HepG2 (cell line): ENCODE data around the gene IQSEC1. TPM values are rescaled to one million over a fixed set of nuclear protein-coding genes. Genes with fewer than 3 reads are reported as not detected.

Source experiments
- CTCF ChIP-seq: sonication (generic); formaldehyde crosslinking; IDR thresholded peaks from 2 replicates; pipeline ENCODE4 v1.5.0; 2020; ENCODE audit warnings: mild to moderate bottlenecking, missing genetic modification reagents, moderate library complexity
- EEA1 ChIP-seq: sonication (generic); formaldehyde crosslinking; IDR thresholded peaks from 2 replicates; pipeline ENCODE4 v1.5.1; 2020; ENCODE audit warnings: mild to moderate bottlenecking, missing genetic modification reagents, borderline replicate concordance
- GATAD2A ChIP-seq: IDR thresholded peaks from 2 replicates; pipeline ENCODE4 v1.6.1; 2016
- LBX2 ChIP-seq: sonication (generic); formaldehyde crosslinking; IDR thresholded peaks from 2 replicates; pipeline ENCODE4 v1.5.0; 2020; ENCODE audit warnings: missing genetic modification reagents, mild to moderate bottlenecking, borderline replicate concordance
- MAF1 ChIP-seq: sonication (generic); formaldehyde crosslinking; IDR thresholded peaks from 2 replicates; pipeline ENCODE4 v1.5.0; 2020; ENCODE audit warnings: missing genetic modification reagents, borderline replicate concordance
- MAX ChIP-seq: IDR thresholded peaks from 2 replicates; pipeline ENCODE4 v1.6.1; 2012; ENCODE audit warnings: inconsistent platforms
- MEF2D ChIP-seq: sonication (generic); formaldehyde crosslinking; IDR thresholded peaks from 2 replicates; pipeline ENCODE4 v1.5.1; 2020; ENCODE audit warnings: mild to moderate bottlenecking, missing genetic modification reagents
- PAWR ChIP-seq: sonication (generic); formaldehyde crosslinking; IDR thresholded peaks from 2 replicates; pipeline ENCODE4 v1.4.0; 2020; ENCODE audit warnings: missing genetic modification reagents, mild to moderate bottlenecking, borderline replicate concordance
- SALL1 ChIP-seq: sonication (generic); formaldehyde crosslinking; IDR thresholded peaks from 2 replicates; pipeline ENCODE4 v1.8.0; 2022; ENCODE audit warnings: mild to moderate bottlenecking, missing genetic modification reagents
- SKIL ChIP-seq: sonication (generic); formaldehyde crosslinking; IDR thresholded peaks from 2 replicates; pipeline ENCODE4 v1.8.0; 2022; ENCODE audit warnings: missing genetic modification reagents, mild to moderate bottlenecking, moderate library complexity, borderline replicate concordance
- SMYD3 ChIP-seq: sonication (generic); formaldehyde crosslinking; IDR thresholded peaks from 2 replicates; pipeline ENCODE4 v1.8.1; 2023; ENCODE audit warnings: mild to moderate bottlenecking, missing genetic modification reagents
- TFAP4 ChIP-seq: sonication (generic); IDR thresholded peaks from 2 replicates; pipeline ENCODE4 v1.6.1; 2016; ENCODE audit warnings: low read depth, borderline replicate concordance
- ZBTB21 ChIP-seq: sonication (generic); formaldehyde crosslinking; IDR thresholded peaks from 2 replicates; pipeline ENCODE4 v1.4.0; 2020; ENCODE audit warnings: missing genetic modification reagents
- ZBTB37 ChIP-seq: sonication (generic); formaldehyde crosslinking; IDR thresholded peaks from 2 replicates; pipeline ENCODE4 v1.4.0; 2020; ENCODE audit warnings: mild to moderate bottlenecking, missing genetic modification reagents
- ZNF180 ChIP-seq: sonication (generic); formaldehyde crosslinking; IDR thresholded peaks from 2 replicates; pipeline ENCODE4 v1.4.0; 2020; ENCODE audit warnings: low read depth, missing genetic modification reagents, borderline replicate concordance
- ZNF30 ChIP-seq: sonication (generic); formaldehyde crosslinking; IDR thresholded peaks from 2 replicates; pipeline ENCODE4 v1.5.0; 2020; ENCODE audit warnings: mild to moderate bottlenecking, missing genetic modification reagents
- ZNF343 ChIP-seq: sonication (generic); formaldehyde crosslinking; IDR thresholded peaks from 2 replicates; pipeline ENCODE4 v1.4.0; 2020; ENCODE audit warnings: mild to moderate bottlenecking, missing genetic modification reagents
- ZNF558 ChIP-seq: sonication (generic); formaldehyde crosslinking; IDR thresholded peaks from 2 replicates; pipeline ENCODE4 v1.9.0; 2022; ENCODE audit warnings: mild to moderate bottlenecking, missing genetic modification reagents, borderline replicate concordance
- ZNF614 ChIP-seq: IDR thresholded peaks from 2 replicates; pipeline ENCODE4 v1.6.1; 2018; ENCODE audit warnings: missing biosample characterization, missing genetic modification reagents, inconsistent platforms, borderline replicate concordance
- ZNF615 ChIP-seq: sonication (generic); formaldehyde crosslinking; IDR thresholded peaks from 2 replicates; pipeline ENCODE4 v1.5.0; 2020; ENCODE audit warnings: mild to moderate bottlenecking, missing genetic modification reagents, borderline replicate concordance
- ZNF816 ChIP-seq: sonication (generic); formaldehyde crosslinking; IDR thresholded peaks from 2 replicates; pipeline ENCODE4 v1.8.0; 2022; ENCODE audit warnings: missing genetic modification reagents, mild to moderate bottlenecking, borderline replicate concordance
- polyA plus RNA-seq, 8 experiments: library from polyadenylated mRNA; depleted of rRNA in 3 of 8; stranded (reverse) in 7 of 8; unstranded in 1 of 8; fragments of >200 nt; fragmentation: Illumina TruSeq in 4 of 8; extraction: Trizol in 4 of 8; gene quantifications; 2 replicates each; pipeline versions ENCODE4 v1.2.1 to v1.2.3, GENCODE V29; 2011 to 2016; ENCODE audit warnings: low read depth in 4 of 8, missing spikeins in 1 of 8, mixed read lengths in 1 of 8; ENCODE audit not compliant: insufficient read depth in 1 of 8
- total RNA-seq, 5 experiments: library from RNA; depleted of rRNA; stranded (reverse); fragments of >200 nt; fragmentation: Illumina TruSeq; extraction: Trizol; gene quantifications; 2 replicates each; pipeline ENCODE4 v1.2.3, GENCODE V29; 2016; ENCODE audit warnings: low read depth in 1 of 5

IQSEC1 gene
- total and polyA plus RNA-seq, 2 of the 13 experiments (the other 11 are each of a cell fraction or from before 2014, with no cell fraction given): 17.4 to 20.2 TPM

GRCh38 chr3:12965999-12966846, 107.0 kb downstream of the IQSEC1 start (continued):
- TF ChIP-seq ZBTB37 (CRISPR knock-in tag) (no peak), PAWR (CRISPR knock-in tag) (no peak), CTCF (CRISPR knock-in tag) (peak; percentile 21; the same call in 1 of the 2 replicates), TFAP4 (peak; percentile 3; the same call in 1 of the 2 replicates), SKIL (CRISPR knock-in tag) (no peak), LBX2 (CRISPR knock-in tag) (no peak), ZNF343 (CRISPR knock-in tag) (no peak), ZNF614 (CRISPR knock-in tag) (no peak), ZNF558 (CRISPR knock-in tag) (peak; percentile 37; the same call in 1 of the 2 replicates), ZNF816 (CRISPR knock-in tag) (no peak), MAX (peak; percentile 28), ZBTB21 (CRISPR knock-in tag) (no peak), GATAD2A (CRISPR knock-in tag) (0 out of 2 replicates have a peak, but pooled peaks have one; percentile 29), EEA1 (CRISPR knock-in tag) (no peak), SMYD3 (CRISPR knock-in tag) (no peak), ZNF30 (CRISPR knock-in tag) (no peak), SALL1 (CRISPR knock-in tag) (0 out of 2 replicates have a peak, but pooled peaks have one; percentile 34), MAF1 (no peak), ZNF180 (CRISPR knock-in tag) (no peak), ZNF615 (no peak), MEF2D (no peak)
